SK-N-SH (cell line): Measurements from ENCODE around the gene TM9SF3. TPM values are rescaled to one million over a fixed set of nuclear protein-coding genes. Genes with fewer than 3 reads are reported as not detected.

Experiments used
- CTCF ChIA-PET: fragments of 300-600, 350-600 bp; formaldehyde crosslinking; extraction: SDS; loops from one replicate; lab custom pipeline; 2021; lab: Yijun Ruan, JAX
- POLR2A ChIA-PET: fragments of 350-600 bp; sonication (Branson Sonifier 250); formaldehyde crosslinking; extraction: SDS; loops from one replicate; lab custom pipeline; 2020; ENCODE audit warnings: antibody characterized with exemption, inconsistent platforms; lab: Yijun Ruan, JAX
- DNase-seq: peaks from one replicate; pipeline ENCODE4 v3.0.0; 2012
- H2AFZ ChIP-seq: fragments of 200-600 bp; sonication (generic); 2 replicates; pipeline ENCODE4 v1.8.1; 2016; ENCODE audit warnings: antibody characterized with exemption, mild to moderate bottlenecking, low read depth
- H3F3A ChIP-seq: fragments of 200-600 bp; sonication (generic); replicated peaks from 2 replicates; pipeline ENCODE3; 2016; ENCODE audit warnings: antibody characterized with exemption, mild to moderate bottlenecking; ENCODE audit not compliant: insufficient read depth
- H3K27ac ChIP-seq, 2 experiments: fragments of 200-500 bp in 1 of 2; fragments of 200-600 bp in 1 of 2; sonication (Bioruptor generic) in 1 of 2; sonication (generic), shearing (Covaris generic) in 1 of 2; 2 replicates each; pipeline versions ENCODE4 v1.5.1 to v1.6.1; 2014 to 2016; ENCODE audit warnings: low read depth in 2 of 2, inconsistent platforms in 1 of 2, low read length in 1 of 2, mild to moderate bottlenecking in 1 of 2, mixed read lengths in 1 of 2
- H3K27me3 ChIP-seq: fragments of 200-600 bp; sonication (generic), shearing (Covaris generic); 2 replicates; pipeline ENCODE4 v1.6.1; 2016; ENCODE audit warnings: mixed run types; ENCODE audit not compliant: insufficient read depth
- H3K36me3 ChIP-seq, 2 experiments: fragments of 200-500 bp in 1 of 2; fragments of 200-600 bp in 1 of 2; sonication (Bioruptor generic) in 1 of 2; sonication (generic) in 1 of 2; replicated peaks in 1 of 2; 2 replicates each; pipeline versions ENCODE3 to v1.5.1; 2014 to 2016; ENCODE audit warnings: low read length in 1 of 2, mild to moderate bottlenecking in 1 of 2; ENCODE audit not compliant: insufficient read depth in 2 of 2, control insufficient read depth in 1 of 2
- H3K4me1 ChIP-seq, 2 experiments: fragments of 200-500 bp in 1 of 2; fragments of 200-600 bp in 1 of 2; sonication (Bioruptor generic) in 1 of 2; sonication (generic), shearing (Covaris generic) in 1 of 2; 2 replicates each; pipeline versions ENCODE4 v1.5.1 to v1.6.1; 2014 to 2016; ENCODE audit warnings: low read depth in 1 of 2, low read length in 1 of 2, mixed run types in 1 of 2; ENCODE audit not compliant: insufficient read depth in 2 of 2, control insufficient read depth in 1 of 2
- H3K4me2 ChIP-seq: fragments of 200-600 bp; sonication (generic), shearing (Covaris generic); 2 replicates; pipeline ENCODE4 v1.6.1; 2017; ENCODE audit warnings: mixed run types
- H3K4me3 ChIP-seq, 2 experiments: fragments of 200-500 bp in 1 of 2; fragments of 200-600 bp in 1 of 2; sonication (Bioruptor generic) in 1 of 2; sonication (generic), shearing (Covaris generic) in 1 of 2; 2 replicates each; pipeline versions ENCODE4 v1.5.1 to v1.8.1; 2014 to 2016; ENCODE audit warnings: low read depth in 2 of 2, inconsistent platforms in 1 of 2, low read length in 1 of 2, mild to moderate bottlenecking in 1 of 2, mixed read lengths in 1 of 2, moderate library complexity in 1 of 2
- H3K79me2 ChIP-seq: fragments of 200-600 bp; sonication (generic); 2 replicates; pipeline ENCODE4 v1.8.1; 2017; ENCODE audit warnings: mild to moderate bottlenecking; ENCODE audit not compliant: insufficient read depth
- H3K9ac ChIP-seq: fragments of 200-600 bp; sonication (generic); 2 replicates; pipeline ENCODE4 v1.6.1; 2017; ENCODE audit warnings: mixed run types
- H3K9me2 ChIP-seq: fragments of 200-600 bp; sonication (generic); 2 replicates; pipeline ENCODE4 v1.6.1; 2017; ENCODE audit warnings: mixed run types
- H3K9me3 ChIP-seq: fragments of 200-600 bp; sonication (generic); 2 replicates; pipeline ENCODE4 v1.6.1; 2017; ENCODE audit warnings: mixed run types, mild to moderate bottlenecking, moderate library complexity
- H4K20me1 ChIP-seq: fragments of 200-600 bp; sonication (generic); 2 replicates; pipeline ENCODE4 v1.6.1; 2017; ENCODE audit warnings: mild to moderate bottlenecking, mixed run types; ENCODE audit not compliant: insufficient read depth
- CHD2 ChIP-seq: fragments of 150-350 bp; IDR thresholded peaks from 2 replicates; pipeline ENCODE4 v1.6.1; 2018; ENCODE audit warnings: low read length; ENCODE audit not compliant: partially characterized antibody
- ELF1 ChIP-seq: IDR thresholded peaks from 2 replicates; pipeline ENCODE4 v1.4.0; 2012
- EP300 ChIP-seq, 2 experiments: IDR thresholded peaks; 2 replicates each; pipeline versions ENCODE4 v1.4.0 to v1.6.1; 2012; ENCODE audit warnings: borderline replicate concordance in 1 of 2, low read depth in 1 of 2, low read length in 1 of 2
- EZH2phosphoT487 ChIP-seq: fragments of 200-600 bp; sonication (generic); IDR thresholded peaks from 2 replicates; pipeline ENCODE4 v1.6.1; 2017; ENCODE audit warnings: low read depth, mixed run types, mild to moderate bottlenecking, antibody characterized with exemption, moderate library complexity, borderline replicate concordance
- FOSL2 ChIP-seq: IDR thresholded peaks from 2 replicates; pipeline ENCODE4 v1.4.0; 2012; ENCODE audit warnings: low read depth, mild to moderate bottlenecking, moderate library complexity, borderline replicate concordance
- FOXM1 ChIP-seq: IDR thresholded peaks from 2 replicates; pipeline ENCODE4 v1.4.0; 2012; ENCODE audit warnings: low read depth, mild to moderate bottlenecking
- GABPA ChIP-seq: IDR thresholded peaks from 2 replicates; pipeline ENCODE4 v1.4.0; 2012; ENCODE audit warnings: low read depth, mild to moderate bottlenecking
- GATA2 ChIP-seq: sonication (generic); formaldehyde crosslinking; IDR thresholded peaks from 2 replicates; pipeline ENCODE4 v1.5.0; 2020; ENCODE audit warnings: mild to moderate bottlenecking, missing genetic modification reagents
- JUND ChIP-seq: IDR thresholded peaks from 2 replicates; pipeline ENCODE4 v1.4.0; 2012
- MAX ChIP-seq: IDR thresholded peaks from 2 replicates; pipeline ENCODE4 v1.4.0; 2012; ENCODE audit warnings: low read depth
- MEF2A ChIP-seq: IDR thresholded peaks from 2 replicates; pipeline ENCODE4 v1.4.0; 2012; ENCODE audit warnings: low read depth, borderline replicate concordance
- MXI1 ChIP-seq: IDR thresholded peaks from 2 replicates; pipeline ENCODE4 v1.6.1; 2012; ENCODE audit warnings: mild to moderate bottlenecking, low read depth, low read length, improper control_type of control experiment
- NFIC ChIP-seq: IDR thresholded peaks from 2 replicates; pipeline ENCODE4 v1.4.0; 2012; ENCODE audit warnings: borderline replicate concordance
- NRF1 ChIP-seq: IDR thresholded peaks from 2 replicates; pipeline ENCODE4 v1.6.1; 2012; ENCODE audit warnings: low read depth, mild to moderate bottlenecking, low read length
- POLR2AphosphoS5 ChIP-seq: IDR thresholded peaks from 2 replicates; pipeline ENCODE4 v1.6.1; 2012; ENCODE audit warnings: low read depth, low read length
- RCOR1 ChIP-seq: fragments of 150-350 bp; IDR thresholded peaks from 2 replicates; pipeline ENCODE4 v1.6.1; 2017; ENCODE audit warnings: antibody characterized with exemption, low read length
- RFX5 ChIP-seq: IDR thresholded peaks from 2 replicates; pipeline ENCODE4 v1.6.1; 2012; ENCODE audit warnings: mild to moderate bottlenecking, improper control_type of control experiment, low read length
- RXRA ChIP-seq: IDR thresholded peaks from 2 replicates; pipeline ENCODE4 v1.4.0; 2012; ENCODE audit warnings: low read depth, mild to moderate bottlenecking, borderline replicate concordance
- SIN3A ChIP-seq: IDR thresholded peaks from 2 replicates; pipeline ENCODE4 v1.6.1; 2012; ENCODE audit warnings: low read depth, mild to moderate bottlenecking, low read length, moderate library complexity, borderline replicate concordance
- SMC3 ChIP-seq: IDR thresholded peaks from 2 replicates; pipeline ENCODE4 v1.6.1; 2012; ENCODE audit warnings: low read depth, low read length, improper control_type of control experiment
- TAF1 ChIP-seq: IDR thresholded peaks from 2 replicates; pipeline ENCODE4 v1.6.1; 2012; ENCODE audit warnings: low read depth, mild to moderate bottlenecking, low read length, moderate library complexity, borderline replicate concordance
- TEAD4 ChIP-seq: IDR thresholded peaks from 2 replicates; pipeline ENCODE4 v1.4.0; 2012; ENCODE audit warnings: mild to moderate bottlenecking, borderline replicate concordance; ENCODE audit not compliant: insufficient read depth
- USF1 ChIP-seq: IDR thresholded peaks from 2 replicates; pipeline ENCODE4 v1.4.0; 2012; ENCODE audit warnings: low read depth, borderline replicate concordance
- WGBS: methylation state at CpG from one replicate; pipeline ENCODE4 v1.1.6; 2017; ENCODE audit warnings: low lambda C conversion rate; 5-methylcytosine and 5-hydroxymethylcytosine counted together
- polyA plus RNA-seq, 3 experiments: library from polyadenylated mRNA; depleted of rRNA; stranded (reverse); fragments of >200 nt; gene quantifications; 2 replicates each; pipeline ENCODE4 v1.2.3, GENCODE V29; 2012
- TF ChIP-seq, protein P1 (sequence below): fragments of 150-350 bp; IDR thresholded peaks from 2 replicates; pipeline ENCODE4 v1.6.1; 2016; ENCODE audit warnings: mild to moderate bottlenecking, low read depth, low read length
- TF ChIP-seq, protein P2 (sequence below): IDR thresholded peaks from 2 replicates; pipeline ENCODE4; 2012
- TF ChIP-seq, protein P3 (sequence below): IDR thresholded peaks from 2 replicates; pipeline ENCODE4 v1.4.0; 2012; ENCODE audit warnings: low read depth, borderline replicate concordance

TM9SF3 gene
- polyA plus RNA-seq (2012; rRNA removed) = 24.9 and 57.0 TPM in 2 replicates
- 46.9 and 48.6 TPM in 2 replicates for polyA plus RNA-seq (2012; cell fraction: cytosol; rRNA removed)
- polyA plus RNA-seq (2012; cell fraction: nucleus; rRNA removed) = 9.5 and 20.7 TPM in 2 replicates

DNA sequence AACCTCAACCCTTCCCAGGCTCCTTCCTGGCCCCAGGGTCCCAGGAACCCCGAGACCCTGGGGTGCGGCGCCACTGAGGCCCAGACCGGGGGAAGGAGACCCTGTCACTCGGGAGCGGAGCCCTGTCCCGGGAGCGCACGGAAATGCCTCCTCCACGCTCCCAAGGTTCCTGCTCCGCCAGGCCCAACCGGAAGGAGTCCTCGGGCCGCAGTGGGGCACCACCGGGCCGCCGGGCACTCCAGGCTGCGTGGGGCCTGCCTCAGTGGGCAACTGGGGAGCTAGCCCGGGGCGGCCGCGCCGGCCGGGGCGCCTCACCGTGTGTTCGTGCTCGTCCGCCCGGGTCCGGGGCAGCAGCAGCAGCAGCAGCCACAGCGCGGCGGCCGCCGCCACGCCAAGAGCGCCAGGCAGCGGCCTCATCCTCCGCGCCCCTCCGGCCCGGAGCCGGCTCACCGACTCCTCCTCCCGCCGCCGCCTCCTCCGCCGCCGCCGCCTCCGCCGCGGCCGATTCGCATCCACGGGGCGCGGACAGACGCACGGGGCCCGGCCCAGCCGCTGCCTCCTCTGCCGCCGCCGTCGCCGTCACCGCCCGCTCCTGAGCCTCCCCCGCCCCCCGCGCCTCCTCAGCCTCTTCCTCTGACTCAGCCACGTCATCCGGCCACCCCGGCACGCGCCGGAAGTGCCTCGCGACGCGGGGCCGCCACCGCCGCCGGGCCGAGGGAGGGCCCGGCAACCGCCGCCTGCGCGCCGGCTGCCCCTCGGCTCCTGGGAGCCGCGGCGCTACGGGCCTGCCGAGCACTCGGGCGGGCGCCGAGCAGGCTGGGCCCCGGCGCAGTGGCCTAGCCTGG, at the start of gene TM9SF3:
Gene TM9SF3, minus strand, starts transcription at position 594 of the 845 bp plus-strand sequence. Its CDS starts 177 bp downstream, at position 417.
- peak within 1 kb of the TSS; percentile 92 to 98 for H3K4me3 ChIP-seq
- peaks cover 51% of the 10 kb centered on the region for H3K79me2 ChIP-seq
- H3K27me3 ChIP-seq = no peaks in the 10 kb centered on the region
- peak within 1 kb of the TSS; percentile 67; the same call in 1 of the 2 replicates for H2AFZ ChIP-seq
- 2% methylated on average over 36 of the region's 107 CpGs for WGBS
- H3K9me3 ChIP-seq = no peaks in the 10 kb centered on the region
- peaks cover 0 to 5% of the 10 kb centered on the region in 2 experiments for H3K36me3 ChIP-seq
- peaks cover 8 to 15% of the 10 kb centered on the region in 2 experiments; a peak in 3 of 4 replicates for H3K4me1 ChIP-seq
- no peaks in the 10 kb centered on the region for H3K9me2 ChIP-seq
- H3K4me2 ChIP-seq = peak within 1 kb of the TSS; percentile 89
- peak; percentile 97 for DNase-seq
- POLR2A ChIA-PET = interaction anchor here (0.5 to 1.2 kb wide), 3 partner anchors 55 to 246 kb away, joined by 3 to 4 read pairs (median 4); no protein-coding TSS in a partner anchor
- peak within 1 kb of the TSS; percentile 97 for H3K27ac ChIP-seq
- H4K20me1 ChIP-seq = peaks cover 46% of the 10 kb centered on the region
- H3K9ac ChIP-seq = peak within 1 kb of the TSS; percentile 85
- CTCF ChIA-PET = interaction anchor here (0.9 to 1.2 kb wide), 3 partner anchors 9 to 211 kb away, joined by 3 read pairs; no protein-coding TSS in a partner anchor
- H3F3A ChIP-seq = peaks cover 18% of the 10 kb centered on the region
- TF ChIP-seq MAX = peak; percentile 83; the same call in 1 of the 2 replicates
- no peak; the same call in 1 of the 2 replicates for TF ChIP-seq JUND
- TF ChIP-seq, protein P1, sequence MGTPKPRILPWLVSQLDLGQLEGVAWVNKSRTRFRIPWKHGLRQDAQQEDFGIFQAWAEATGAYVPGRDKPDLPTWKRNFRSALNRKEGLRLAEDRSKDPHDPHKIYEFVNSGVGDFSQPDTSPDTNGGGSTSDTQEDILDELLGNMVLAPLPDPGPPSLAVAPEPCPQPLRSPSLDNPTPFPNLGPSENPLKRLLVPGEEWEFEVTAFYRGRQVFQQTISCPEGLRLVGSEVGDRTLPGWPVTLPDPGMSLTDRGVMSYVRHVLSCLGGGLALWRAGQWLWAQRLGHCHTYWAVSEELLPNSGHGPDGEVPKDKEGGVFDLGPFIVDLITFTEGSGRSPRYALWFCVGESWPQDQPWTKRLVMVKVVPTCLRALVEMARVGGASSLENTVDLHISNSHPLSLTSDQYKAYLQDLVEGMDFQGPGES = no peak
- no peak for TF ChIP-seq GATA2 (CRISPR knock-in tag)
- no peak for TF ChIP-seq EZH2phosphoT487
- TF ChIP-seq USF1 = no peak
- TF ChIP-seq, protein P2, sequence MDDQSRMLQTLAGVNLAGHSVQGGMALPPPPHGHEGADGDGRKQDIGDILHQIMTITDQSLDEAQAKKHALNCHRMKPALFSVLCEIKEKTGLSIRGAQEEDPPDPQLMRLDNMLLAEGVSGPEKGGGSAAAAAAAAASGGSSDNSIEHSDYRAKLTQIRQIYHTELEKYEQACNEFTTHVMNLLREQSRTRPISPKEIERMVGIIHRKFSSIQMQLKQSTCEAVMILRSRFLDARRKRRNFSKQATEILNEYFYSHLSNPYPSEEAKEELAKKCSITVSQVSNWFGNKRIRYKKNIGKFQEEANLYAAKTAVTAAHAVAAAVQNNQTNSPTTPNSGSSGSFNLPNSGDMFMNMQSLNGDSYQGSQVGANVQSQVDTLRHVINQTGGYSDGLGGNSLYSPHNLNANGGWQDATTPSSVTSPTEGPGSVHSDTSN = no peak
- TF ChIP-seq FOXM1 = no peak
- TF ChIP-seq MEF2A = no peak
- TF ChIP-seq NFIC = no peak
- peak; percentile 48 for TF ChIP-seq CHD2
- TF ChIP-seq FOSL2 = peak; percentile 45; the same call in 1 of the 2 replicates
- TF ChIP-seq POLR2AphosphoS5 = no peak
- TF ChIP-seq RFX5 = no peak
- TF ChIP-seq ELF1 = peak; percentile 49
- TF ChIP-seq SIN3A = peak; percentile 62; the same call in 1 of the 2 replicates
- no peak for TF ChIP-seq TEAD4
- peak; percentile 77 for TF ChIP-seq GABPA
- TF ChIP-seq, protein P3, sequence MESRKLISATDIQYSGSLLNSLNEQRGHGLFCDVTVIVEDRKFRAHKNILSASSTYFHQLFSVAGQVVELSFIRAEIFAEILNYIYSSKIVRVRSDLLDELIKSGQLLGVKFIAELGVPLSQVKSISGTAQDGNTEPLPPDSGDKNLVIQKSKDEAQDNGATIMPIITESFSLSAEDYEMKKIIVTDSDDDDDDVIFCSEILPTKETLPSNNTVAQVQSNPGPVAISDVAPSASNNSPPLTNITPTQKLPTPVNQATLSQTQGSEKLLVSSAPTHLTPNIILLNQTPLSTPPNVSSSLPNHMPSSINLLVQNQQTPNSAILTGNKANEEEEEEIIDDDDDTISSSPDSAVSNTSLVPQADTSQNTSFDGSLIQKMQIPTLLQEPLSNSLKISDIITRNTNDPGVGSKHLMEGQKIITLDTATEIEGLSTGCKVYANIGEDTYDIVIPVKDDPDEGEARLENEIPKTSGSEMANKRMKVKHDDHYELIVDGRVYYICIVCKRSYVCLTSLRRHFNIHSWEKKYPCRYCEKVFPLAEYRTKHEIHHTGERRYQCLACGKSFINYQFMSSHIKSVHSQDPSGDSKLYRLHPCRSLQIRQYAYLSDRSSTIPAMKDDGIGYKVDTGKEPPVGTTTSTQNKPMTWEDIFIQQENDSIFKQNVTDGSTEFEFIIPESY = no peak
- no peak; the same call in none of the 2 replicates for TF ChIP-seq MXI1
- no peak for TF ChIP-seq RCOR1
- no peak for TF ChIP-seq RXRA
- peak; percentile 55 for TF ChIP-seq TAF1
- TF ChIP-seq SMC3 = no peak
- TF ChIP-seq EP300 (IDR thresholded peaks at IDR 0.05; ENCODE audit: borderline replicate concordance in 1 of 2, low read depth in 1 of 2, low read length in 1 of 2) = peak in 1 of 2 experiments; percentile 20; a peak in 1 of 4 replicates
- TF ChIP-seq NRF1 = no peak
